Tibial nerve (tissue), 4 donors: ENCODE measurements around the gene AKT2.

Experiments
- EP300 ChIP-seq, 2 donors: sonication (generic); formaldehyde crosslinking; IDR thresholded peaks; one replicate each; pipeline ENCODE4 v1.6.1; 2017; ENCODE audit warnings: antibody characterized with exemption in 2 of 2, mild to moderate bottlenecking in 1 of 2
- POLR2A ChIP-seq, 2 donors: fragments of 450-650 bp; IDR thresholded peaks; one replicate each; pipeline ENCODE4 v1.6.1; 2017; ENCODE audit warnings: antibody characterized with exemption in 2 of 2, mild to moderate bottlenecking in 2 of 2, moderate library complexity in 2 of 2
- TF ChIP-seq, protein P1 (sequence below), 5 experiments: fragments of 200-600 bp in 3 of 5; fragments of 450-650 bp in 2 of 5; sonication (generic) in 3 of 5; IDR thresholded peaks; one replicate each; pipeline ENCODE4 v1.5.1; 2016 to 2019; ENCODE audit warnings: antibody characterized with exemption in 5 of 5, mild to moderate bottlenecking in 3 of 5, moderate library complexity in 2 of 5

DNA sequence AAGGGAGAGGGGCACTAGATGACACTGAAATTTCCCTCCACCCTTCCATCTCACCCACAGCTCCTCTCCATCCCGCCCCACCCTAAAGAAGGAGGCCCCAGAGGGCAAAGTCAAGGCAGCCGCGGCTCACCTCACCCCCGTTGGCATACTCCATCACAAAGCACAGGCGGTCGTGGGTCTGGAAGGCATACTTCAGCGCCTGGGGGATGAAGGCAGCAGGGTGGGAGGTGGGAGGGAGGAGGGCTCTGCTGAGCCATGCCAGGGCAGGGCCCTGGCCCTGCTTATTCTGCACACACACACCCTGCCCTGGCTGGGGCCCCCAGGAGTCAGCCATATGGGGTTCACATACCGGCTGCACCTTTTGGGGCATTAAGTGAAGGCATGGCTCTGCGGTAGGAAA, 46.4 kb downstream of the AKT2 start:
- TF ChIP-seq, protein P1, sequence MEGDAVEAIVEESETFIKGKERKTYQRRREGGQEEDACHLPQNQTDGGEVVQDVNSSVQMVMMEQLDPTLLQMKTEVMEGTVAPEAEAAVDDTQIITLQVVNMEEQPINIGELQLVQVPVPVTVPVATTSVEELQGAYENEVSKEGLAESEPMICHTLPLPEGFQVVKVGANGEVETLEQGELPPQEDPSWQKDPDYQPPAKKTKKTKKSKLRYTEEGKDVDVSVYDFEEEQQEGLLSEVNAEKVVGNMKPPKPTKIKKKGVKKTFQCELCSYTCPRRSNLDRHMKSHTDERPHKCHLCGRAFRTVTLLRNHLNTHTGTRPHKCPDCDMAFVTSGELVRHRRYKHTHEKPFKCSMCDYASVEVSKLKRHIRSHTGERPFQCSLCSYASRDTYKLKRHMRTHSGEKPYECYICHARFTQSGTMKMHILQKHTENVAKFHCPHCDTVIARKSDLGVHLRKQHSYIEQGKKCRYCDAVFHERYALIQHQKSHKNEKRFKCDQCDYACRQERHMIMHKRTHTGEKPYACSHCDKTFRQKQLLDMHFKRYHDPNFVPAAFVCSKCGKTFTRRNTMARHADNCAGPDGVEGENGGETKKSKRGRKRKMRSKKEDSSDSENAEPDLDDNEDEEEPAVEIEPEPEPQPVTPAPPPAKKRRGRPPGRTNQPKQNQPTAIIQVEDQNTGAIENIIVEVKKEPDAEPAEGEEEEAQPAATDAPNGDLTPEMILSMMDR (IDR thresholded peaks at IDR 0.05): no peak
- TF ChIP-seq POLR2A (IDR thresholded peaks at IDR 0.05) (no peak), EP300 (IDR thresholded peaks at IDR 0.05) (no peak)
